Kidney (tissue), 14 donors: ENCODE measurements around the gene ETV6. TPM values are rescaled to one million over a fixed set of nuclear protein-coding genes. Genes with fewer than 3 reads are reported as not detected.

ENCODE experiments used
- DNase-seq, 5 donors: peaks; one replicate each; pipeline ENCODE4 v3.0.0-alpha.2; 2013 to 2020
- FAIRE-seq: peaks from 2 replicates; lab custom pipeline; 2012; peaks lifted over from hg19 to GRCh38; lab: Jason Lieb, UNC
- H3K27ac ChIP-seq, 2 donors: one replicate each; pipeline ENCODE4 v1.7.0; 2013; ENCODE audit warnings: low read depth in 2 of 2, low read length in 2 of 2, inconsistent platforms in 1 of 2
- H3K27me3 ChIP-seq: one replicate; pipeline ENCODE4 v1.7.1; 2013; ENCODE audit warnings: low read length, inconsistent platforms; ENCODE audit not compliant: control insufficient read depth, insufficient read depth
- H3K36me3 ChIP-seq, 3 donors: one replicate each; pipeline versions ENCODE4 v1.7.0 to v1.7.1; 2013; ENCODE audit warnings: low read length in 3 of 3, control low read depth in 1 of 3, inconsistent platforms in 1 of 3; ENCODE audit not compliant: insufficient read depth in 3 of 3, control insufficient read depth in 2 of 3
- H3K4me1 ChIP-seq, 3 donors: one replicate each; pipeline versions ENCODE4 v1.7.0 to v1.7.1; 2013; ENCODE audit warnings: low read length in 3 of 3, inconsistent platforms in 1 of 3, low read depth in 1 of 3; ENCODE audit not compliant: control insufficient read depth in 2 of 3, insufficient read depth in 2 of 3
- H3K4me3 ChIP-seq, 3 donors: one replicate each; pipeline versions ENCODE4 v1.7.0 to v1.8.1; 2013; ENCODE audit warnings: low read length in 3 of 3, control low read depth in 1 of 3, inconsistent platforms in 1 of 3
- H3K9ac ChIP-seq, 3 donors: one replicate each; pipeline versions ENCODE4 v1.7.0 to v1.7.1; 2013; ENCODE audit warnings: low read length in 3 of 3, control low read depth in 1 of 3, inconsistent platforms in 1 of 3
- H3K9me3 ChIP-seq, 3 donors: one replicate each; pipeline versions ENCODE4 v1.7.0 to v1.7.1; 2013; ENCODE audit warnings: low read length in 3 of 3, control low read depth in 1 of 3, inconsistent platforms in 1 of 3; ENCODE audit not compliant: control insufficient read depth in 2 of 3, insufficient read depth in 1 of 3
- intact Hi-C: fragments of 100-400 bp; cut with DNase I; formaldehyde crosslinking; loops from one replicate; pipeline ENCODE4 v1.11.1; 2022
- polyA plus RNA-seq: library from polyadenylated mRNA; stranded (reverse); fragments of 350-450 nt; fragmentation: Illumina TruSeq; extraction: RNeasy Lipid Tissue Mini Kit (QIAGEN cat#74804); gene quantifications from one replicate; pipeline ENCODE4 v1.2.3, GENCODE V29; 2014; ENCODE audit warnings: low read depth, low replicate concordance; ENCODE audit not compliant: insufficient read depth
- total RNA-seq: library from RNA; stranded (reverse); fragmentation: NEBNext Ultra II Directional; extraction: Animal tissue kit (Norgen Biotek cat#: 25700); gene quantifications from one replicate; pipeline ENCODE4 v1.2.1, GENCODE V29; 2021
- TF ChIP-seq, protein P1 (sequence below): IDR thresholded peaks from 3 replicates; pipeline ENCODE4 v1.5.1; 2012; ENCODE audit warnings: mild to moderate bottlenecking, moderate library complexity, borderline replicate concordance; ENCODE audit not compliant: insufficient read depth; ENCODE audit errors: extremely low read depth
- donor health status: control.
- donor health status: control.
- donor health status: control.
- donor health status: control.
- donor health status: control.
- donor health status: DM: yes; HTN: yes; CAD: no.
- donor health status: Normal renal cell carcinoma (clear cell type).

Gene ETV6
- total and polyA plus RNA-seq, 2 donors from 2014 or later = 5.2 to 59.8 TPM

DNA sequence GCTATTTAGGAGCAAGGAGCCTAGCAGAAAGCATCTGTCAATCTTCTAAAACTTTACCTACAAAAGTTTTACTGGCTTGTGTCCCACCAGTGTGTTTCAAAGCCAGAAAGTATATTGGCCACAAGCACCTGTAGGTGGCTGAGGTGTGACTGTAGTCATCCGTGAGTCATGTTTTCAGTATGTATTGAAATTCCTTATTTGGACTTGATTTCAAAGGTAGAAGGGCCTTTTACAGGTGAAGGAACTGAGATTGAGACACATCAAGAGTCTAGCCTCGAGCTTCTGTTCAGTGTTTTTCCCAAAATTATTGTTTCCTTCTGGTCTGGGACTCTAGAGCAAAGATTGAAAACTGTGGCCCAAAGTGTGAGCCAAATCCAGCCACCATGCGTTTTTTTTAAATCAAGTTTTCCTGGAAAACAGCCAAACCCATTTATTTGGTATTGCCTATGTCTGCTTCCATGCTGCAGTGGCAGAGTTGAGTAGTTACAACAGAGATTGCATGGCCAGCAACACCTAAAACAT lies 226.0 kb downstream of the ETV6 start:
- Histone ChIP-seq H3K9ac (no peak overlapping the region), H3K9me3 (no peaks in the 10 kb centered on the region), H3K4me1 (peaks cover 0 to 11% (median 4%) of the 10 kb centered on the region in 3 donors), H3K36me3 (peaks cover 0 to 6% (median 3%) of the 10 kb centered on the region in 3 donors), H3K27me3 (no peaks in the 10 kb centered on the region), H3K27ac (no peak overlapping the region), H3K4me3 (no peak overlapping the region)
- FAIRE-seq (no peak), DNase-seq (no peak)
- TF ChIP-seq, protein P1, sequence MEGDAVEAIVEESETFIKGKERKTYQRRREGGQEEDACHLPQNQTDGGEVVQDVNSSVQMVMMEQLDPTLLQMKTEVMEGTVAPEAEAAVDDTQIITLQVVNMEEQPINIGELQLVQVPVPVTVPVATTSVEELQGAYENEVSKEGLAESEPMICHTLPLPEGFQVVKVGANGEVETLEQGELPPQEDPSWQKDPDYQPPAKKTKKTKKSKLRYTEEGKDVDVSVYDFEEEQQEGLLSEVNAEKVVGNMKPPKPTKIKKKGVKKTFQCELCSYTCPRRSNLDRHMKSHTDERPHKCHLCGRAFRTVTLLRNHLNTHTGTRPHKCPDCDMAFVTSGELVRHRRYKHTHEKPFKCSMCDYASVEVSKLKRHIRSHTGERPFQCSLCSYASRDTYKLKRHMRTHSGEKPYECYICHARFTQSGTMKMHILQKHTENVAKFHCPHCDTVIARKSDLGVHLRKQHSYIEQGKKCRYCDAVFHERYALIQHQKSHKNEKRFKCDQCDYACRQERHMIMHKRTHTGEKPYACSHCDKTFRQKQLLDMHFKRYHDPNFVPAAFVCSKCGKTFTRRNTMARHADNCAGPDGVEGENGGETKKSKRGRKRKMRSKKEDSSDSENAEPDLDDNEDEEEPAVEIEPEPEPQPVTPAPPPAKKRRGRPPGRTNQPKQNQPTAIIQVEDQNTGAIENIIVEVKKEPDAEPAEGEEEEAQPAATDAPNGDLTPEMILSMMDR = no peak
- intact Hi-C loops = no loop called here

- TF ChIP-seq, protein P1 = no peak
- peaks cover 0 to 11% (median 4%) of the 10 kb centered on the region in 3 donors for H3K4me1 ChIP-seq
- H3K27ac ChIP-seq = no peak overlapping the region
Measured at GRCh38 chr12:11876307-11876706, 226.8 kb downstream of the ETV6 start.

DNA sequence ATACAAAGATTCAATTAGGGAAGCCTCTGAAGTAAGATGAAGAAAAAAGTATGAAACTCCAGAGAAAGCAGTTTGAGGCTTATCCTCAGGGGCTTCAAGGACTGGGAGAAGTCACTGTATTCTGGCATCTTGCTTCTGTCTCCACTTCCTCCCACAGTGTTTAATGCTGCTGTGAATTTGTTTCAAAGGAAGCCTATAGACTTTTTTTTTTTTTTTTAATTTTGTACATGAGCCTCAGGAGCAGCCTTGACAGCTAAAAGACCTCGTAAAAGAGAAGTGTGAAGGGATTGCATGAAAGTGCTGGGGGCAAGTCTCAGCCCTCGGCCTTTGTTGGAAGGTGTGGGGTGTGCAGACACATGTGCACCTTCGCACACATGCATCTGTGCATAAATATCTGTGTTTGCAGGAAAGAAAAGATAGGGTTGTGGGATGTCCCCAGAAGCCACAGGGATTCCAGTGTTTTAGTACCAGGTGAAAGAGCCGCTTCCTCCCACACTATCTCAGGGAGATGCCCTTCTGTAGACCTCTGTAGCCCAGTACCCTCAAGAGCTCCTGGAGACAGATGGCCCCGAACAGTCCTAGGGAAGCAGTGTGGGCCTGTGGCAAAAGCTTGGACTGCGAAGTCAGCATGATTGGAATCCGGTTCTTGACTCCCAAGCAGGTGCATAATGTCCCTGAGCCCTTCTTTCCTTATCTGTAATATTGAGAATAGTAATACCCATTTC lies 227.8 kb downstream of the ETV6 start:
- H3K4me3 ChIP-seq = no peak overlapping the region

More at GRCh38 chr12:11876307-11876706, 226.8 kb downstream of the ETV6 start:
- intact Hi-C loops = no loop called here
- Histone ChIP-seq H3K27me3 (no peaks in the 10 kb centered on the region), H3K9me3 (no peaks in the 10 kb centered on the region), H3K36me3 (peaks cover 0 to 3% (median 0%) of the 10 kb centered on the region in 3 donors), H3K4me3 (no peak overlapping the region), H3K9ac (no peak overlapping the region)
- DNase-seq (no peak), FAIRE-seq (no peak)

More for the DNA sequence above, 227.8 kb downstream of the ETV6 start:
- FAIRE-seq = no peak
- Histone ChIP-seq H3K9me3 (no peaks in the 10 kb centered on the region), H3K4me1 (peaks cover 0 to 11% (median 4%) of the 10 kb centered on the region in 3 donors), H3K27ac (no peak overlapping the region), H3K27me3 (no peaks in the 10 kb centered on the region), H3K9ac (no peak overlapping the region), H3K36me3 (no peaks in the 10 kb centered on the region)
- intact Hi-C loops = no loop called here
- TF ChIP-seq, protein P1 = no peak
- DNase-seq = no peak
